ENCODE data around the gene NRP2.

DNA sequence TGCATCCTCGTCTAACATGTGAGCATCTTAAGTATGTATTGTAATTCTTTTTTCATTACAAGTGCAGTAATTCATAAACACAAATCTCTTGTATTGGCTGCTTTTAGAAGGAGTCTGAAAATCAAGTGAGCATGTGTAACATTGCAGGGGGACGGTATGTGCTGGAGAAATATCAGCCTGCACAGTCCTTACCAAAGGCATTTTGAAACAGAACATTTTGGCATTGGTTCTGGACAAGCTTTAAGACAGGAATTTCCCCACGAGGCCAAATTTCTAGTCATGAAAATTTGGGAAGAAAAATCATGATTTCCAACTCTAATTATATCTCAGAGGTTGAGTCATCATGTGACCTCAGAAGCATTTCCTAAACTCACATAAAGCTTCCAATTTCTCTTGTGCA lies 24.7 kb upstream of the NRP2 start:
- TF ChIP-seq, protein P1, sequence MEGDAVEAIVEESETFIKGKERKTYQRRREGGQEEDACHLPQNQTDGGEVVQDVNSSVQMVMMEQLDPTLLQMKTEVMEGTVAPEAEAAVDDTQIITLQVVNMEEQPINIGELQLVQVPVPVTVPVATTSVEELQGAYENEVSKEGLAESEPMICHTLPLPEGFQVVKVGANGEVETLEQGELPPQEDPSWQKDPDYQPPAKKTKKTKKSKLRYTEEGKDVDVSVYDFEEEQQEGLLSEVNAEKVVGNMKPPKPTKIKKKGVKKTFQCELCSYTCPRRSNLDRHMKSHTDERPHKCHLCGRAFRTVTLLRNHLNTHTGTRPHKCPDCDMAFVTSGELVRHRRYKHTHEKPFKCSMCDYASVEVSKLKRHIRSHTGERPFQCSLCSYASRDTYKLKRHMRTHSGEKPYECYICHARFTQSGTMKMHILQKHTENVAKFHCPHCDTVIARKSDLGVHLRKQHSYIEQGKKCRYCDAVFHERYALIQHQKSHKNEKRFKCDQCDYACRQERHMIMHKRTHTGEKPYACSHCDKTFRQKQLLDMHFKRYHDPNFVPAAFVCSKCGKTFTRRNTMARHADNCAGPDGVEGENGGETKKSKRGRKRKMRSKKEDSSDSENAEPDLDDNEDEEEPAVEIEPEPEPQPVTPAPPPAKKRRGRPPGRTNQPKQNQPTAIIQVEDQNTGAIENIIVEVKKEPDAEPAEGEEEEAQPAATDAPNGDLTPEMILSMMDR (IDR thresholded peaks at IDR 0.05), result no peak
- no peak for TF ChIP-seq POLR2A (IDR thresholded peaks at IDR 0.05; ENCODE audit: low read depth)

Measured in esophagus muscularis mucosa (tissue), 3 donors.